IMR-90 (cell line): ENCODE results near the gene SURF6. TPM values are rescaled to one million over a fixed set of nuclear protein-coding genes. Genes with fewer than 3 reads are reported as not detected.

Experiments used
- ATAC-seq: fragments of 200-7000 bp; cut with Tn5 transposase; 2 replicates; pipeline ENCODE4 v1.9.1; 2020; ENCODE audit warnings: low read depth, mild to moderate bottlenecking, moderate library complexity
- BruUV-seq: library from RNA; stranded (reverse); fragments of 400-500 nt; replicated peaks from 2 replicates; lab custom pipeline; 2021; lab: Mats Ljungman, UMichigan
- CTCF ChIA-PET: fragments of 300-600 bp; formaldehyde crosslinking; extraction: SDS; loops from one replicate; lab custom pipeline; 2021; ENCODE audit warnings: antibody characterized with exemption; lab: Yijun Ruan, JAX
- POLR2A ChIA-PET: fragments of 300-600 bp; sonication (Branson Sonifier 250); formaldehyde crosslinking; loops from one replicate; lab custom pipeline; 2022; ENCODE audit warnings: antibody characterized with exemption; ENCODE audit not compliant: unreplicated experiment; lab: Charles Lee
- DNase-seq: peaks from one replicate; pipeline ENCODE4 v3.0.0; 2013
- H2AFZ ChIP-seq: replicated peaks from 2 replicates; pipeline ENCODE3; 2013; ENCODE audit warnings: low read length, mild to moderate bottlenecking; ENCODE audit not compliant: poor library complexity
- H2AK5ac ChIP-seq: 2 replicates; pipeline ENCODE4 v1.6.1; 2013; ENCODE audit warnings: low read depth, low read length, inconsistent platforms
- H2AK9ac ChIP-seq: replicated peaks from 2 replicates; pipeline ENCODE3; 2013; ENCODE audit warnings: mild to moderate bottlenecking, low read depth, low read length, moderate library complexity; ENCODE audit not compliant: poor library complexity
- H2BK120ac ChIP-seq: 2 replicates; pipeline ENCODE4 v1.6.1; 2013; ENCODE audit warnings: low read depth, low read length, inconsistent platforms
- H2BK15ac ChIP-seq: 3 replicates; pipeline ENCODE4 v1.6.1; 2013; ENCODE audit warnings: low read depth, low read length, inconsistent platforms
- H2BK20ac ChIP-seq: 2 replicates; pipeline ENCODE4 v1.6.1; 2013; ENCODE audit warnings: low read depth, mild to moderate bottlenecking, inconsistent platforms, low read length, moderate library complexity
- H2BK5ac ChIP-seq: 2 replicates; pipeline ENCODE4 v1.6.1; 2013; ENCODE audit warnings: mild to moderate bottlenecking, low read depth, low read length, inconsistent platforms; ENCODE audit not compliant: poor library complexity, severe bottlenecking
- H3K14ac ChIP-seq: replicated peaks from 2 replicates; pipeline ENCODE4 v1.6.1; 2013; ENCODE audit warnings: low read depth, low read length, inconsistent platforms
- H3K18ac ChIP-seq: 2 replicates; pipeline ENCODE4 v1.6.1; 2013; ENCODE audit warnings: low read depth, low read length, control low read depth
- H3K23ac ChIP-seq: 2 replicates; pipeline ENCODE4 v1.6.1; 2013; ENCODE audit warnings: low read depth, low read length, inconsistent platforms
- H3K27ac ChIP-seq: 2 replicates; pipeline ENCODE4 v1.5.1; 2013; ENCODE audit warnings: mild to moderate bottlenecking, control low read depth, low read length; ENCODE audit not compliant: insufficient read depth
- H3K27me3 ChIP-seq: 2 replicates; pipeline ENCODE4 v1.6.1; 2013; ENCODE audit warnings: low read length; ENCODE audit not compliant: control insufficient read depth, insufficient read depth
- H3K36me3 ChIP-seq: 2 replicates; pipeline ENCODE4 v1.6.1; 2013; ENCODE audit warnings: low read length, mixed read lengths; ENCODE audit not compliant: control insufficient read depth, insufficient read depth
- H3K4ac ChIP-seq: 2 replicates; pipeline ENCODE4 v1.6.1; 2013; ENCODE audit warnings: low read depth, low read length, inconsistent platforms
- H3K4me1 ChIP-seq: 2 replicates; pipeline ENCODE4 v1.6.1; 2013; ENCODE audit warnings: low read length, mixed read lengths; ENCODE audit not compliant: control insufficient read depth, insufficient read depth
- H3K4me2 ChIP-seq: 2 replicates; pipeline ENCODE4 v1.6.1; 2013; ENCODE audit warnings: low read depth, mild to moderate bottlenecking, control low read depth, low read length, moderate library complexity
- H3K4me3 ChIP-seq: 2 replicates; pipeline ENCODE4 v1.5.1; 2013; ENCODE audit warnings: low read depth, mild to moderate bottlenecking, control low read depth, low read length, moderate library complexity; ENCODE audit not compliant: insufficient read depth
- H3K56ac ChIP-seq: 2 replicates; pipeline ENCODE4 v1.6.1; 2013; ENCODE audit warnings: low read length, inconsistent platforms; ENCODE audit not compliant: insufficient read depth; ENCODE audit errors: extremely low read depth
- H3K79me1 ChIP-seq, 2 experiments: 2 replicates each; pipeline ENCODE4 v1.6.1; 2013; ENCODE audit warnings: low read length in 2 of 2, inconsistent platforms in 1 of 2, low read depth in 1 of 2
- H3K9ac ChIP-seq: 2 replicates; pipeline ENCODE4 v1.6.1; 2013; ENCODE audit warnings: low read depth, low read length, control low read depth
- H3K9me1 ChIP-seq: 2 replicates; pipeline ENCODE4 v1.6.1; 2013; ENCODE audit warnings: low read length, inconsistent platforms; ENCODE audit not compliant: insufficient read depth
- H3K9me3 ChIP-seq: 2 replicates; pipeline ENCODE4 v1.6.1; 2013; ENCODE audit warnings: low read length; ENCODE audit not compliant: control insufficient read depth, insufficient read depth
- H4K20me1 ChIP-seq: 2 replicates; pipeline ENCODE4 v1.6.1; 2013; ENCODE audit warnings: low read length, inconsistent platforms; ENCODE audit not compliant: insufficient read depth
- H4K5ac ChIP-seq: 2 replicates; pipeline ENCODE4 v1.6.1; 2013; ENCODE audit warnings: mild to moderate bottlenecking, low read depth, low read length, control low read depth
- H4K8ac ChIP-seq, 2 experiments: 2 replicates each; pipeline ENCODE4 v1.6.1; 2013; ENCODE audit warnings: low read depth in 2 of 2, low read length in 2 of 2, control low read depth in 1 of 2, inconsistent platforms in 1 of 2
- H4K91ac ChIP-seq: 2 replicates; pipeline ENCODE4 v1.6.1; 2013; ENCODE audit warnings: low read depth, low read length, inconsistent platforms; ENCODE audit not compliant: insufficient read depth
- BHLHE40 ChIP-seq: fragments of 150-350 bp; IDR thresholded peaks from 2 replicates; pipeline ENCODE4 v1.6.1; 2016; ENCODE audit warnings: mild to moderate bottlenecking, low read depth, low read length
- CTCF ChIP-seq: conservative IDR thresholded peaks from 2 replicates; pipeline ENCODE4 v1.5.1; 2012; ENCODE audit warnings: mild to moderate bottlenecking, low read depth, low read length, improper control_type of control experiment
- FOS ChIP-seq: fragments of 150-350 bp; IDR thresholded peaks from 2 replicates; pipeline ENCODE4 v1.6.1; 2016; ENCODE audit warnings: low read depth, low read length
- MAFK ChIP-seq: IDR thresholded peaks from 2 replicates; pipeline ENCODE4 v1.6.1; 2012; ENCODE audit warnings: low read depth, low read length, improper control_type of control experiment
- MAZ ChIP-seq: IDR thresholded peaks from 2 replicates; pipeline ENCODE4 v1.6.1; 2012; ENCODE audit warnings: low read depth, mild to moderate bottlenecking, low read length, improper control_type of control experiment, moderate library complexity, borderline replicate concordance
- NFE2L2 ChIP-seq: fragments of 150-350 bp; IDR thresholded peaks from 2 replicates; pipeline ENCODE4 v1.6.1; 2016; ENCODE audit warnings: low read depth, mild to moderate bottlenecking, low read length
- POLR2A ChIP-seq: IDR thresholded peaks from 2 replicates; pipeline ENCODE4 v1.6.1; 2012; ENCODE audit warnings: mild to moderate bottlenecking, low read depth, low read length
- RAD21 ChIP-seq: IDR thresholded peaks from 2 replicates; pipeline ENCODE4 v1.6.1; 2012; ENCODE audit warnings: low read length, improper control_type of control experiment
- SMC3 ChIP-seq: fragments of 150-350 bp; IDR thresholded peaks from 2 replicates; pipeline ENCODE4 v1.6.1; 2016; ENCODE audit warnings: low read depth, mild to moderate bottlenecking, antibody characterized with exemption, low read length, moderate library complexity
- WGBS, 2 experiments: methylation state at CpG; one replicate each; pipeline versions ENCODE4 v1.1.5 to v1.1.7; 2013; ENCODE audit warnings: missing lambda C conversion rate in 2 of 2; ENCODE audit not compliant: insufficient read length in 1 of 2; ENCODE audit errors: extremely low coverage in 2 of 2; 5-methylcytosine and 5-hydroxymethylcytosine counted together
- dilution Hi-C: fragments of 300-500 bp; cut with HindIII; formaldehyde crosslinking; loops from one replicate; pipeline ENCODE4 v1.14.3; 2018; ENCODE audit warnings: low sequenced_read_pairs; ENCODE audit not compliant: unreplicated experiment
- in situ Hi-C: fragments of 300-500 bp; cut with MboI; formaldehyde crosslinking; loops from 3 replicates; pipeline ENCODE4 v1.14.3; 2019; ENCODE audit warnings: low sequenced_read_pairs, inconsistent platforms, mixed read lengths
- intact Hi-C: fragments of 100-400 bp; cut with micrococcal nuclease; formaldehyde crosslinking; loops from 2 replicates; pipeline ENCODE4 v1.10.0; 2022
- polyA plus RNA-seq, 3 experiments: library from polyadenylated mRNA; depleted of rRNA; stranded (reverse); fragments of >200 nt; gene quantifications; 2 replicates each; pipeline ENCODE4 v1.2.3, GENCODE V29; 2012; ENCODE audit warnings: low replicate concordance in 1 of 3
- total RNA-seq: library from RNA; depleted of rRNA; stranded (reverse); fragments of >200 nt; gene quantifications from 2 replicates; pipeline ENCODE4 v1.2.3, GENCODE V29; 2012
- TF ChIP-seq, protein P1 (sequence below): fragments of 150-350 bp; IDR thresholded peaks from 2 replicates; pipeline ENCODE4 v1.6.1; 2017; ENCODE audit warnings: mild to moderate bottlenecking, antibody characterized with exemption, low read length, low read depth
- TF ChIP-seq, protein P2 (sequence below): fragments of 150-350 bp; IDR thresholded peaks from 2 replicates; pipeline ENCODE4 v1.6.1; 2016; ENCODE audit warnings: low read depth, mild to moderate bottlenecking, low read length, moderate library complexity, borderline replicate concordance

Gene SURF6
- total and polyA plus RNA-seq, 2 of the 4 experiments (the other 2 are of a cell fraction) = 6.1 to 12.8 TPM

GRCh38 chr9:133290751-133291302 is 45.2 kb downstream of the SURF6 start:
- H4K5ac ChIP-seq = no peak overlapping the region
- ChIA-PET POLR2A (no interaction called here), CTCF (no interaction called here)
- H3K14ac ChIP-seq = no peak overlapping the region
- H4K8ac ChIP-seq = no peak overlapping the region
- H3K56ac ChIP-seq = no peak overlapping the region
- no peak overlapping the region for H4K91ac ChIP-seq
- H3K27ac ChIP-seq = no peak overlapping the region
- H2BK5ac ChIP-seq = no peak overlapping the region
- dilution Hi-C loops (no loop called here), intact Hi-C loops (no loop called here), in situ Hi-C loops (no loop called here)
- H3K36me3 ChIP-seq = no peaks in the 10 kb centered on the region
- H2BK120ac ChIP-seq = no peak overlapping the region
- TF ChIP-seq MAFK = no peak
- TF ChIP-seq POLR2A = no peak
- TF ChIP-seq BHLHE40 = no peak
- no peak for TF ChIP-seq MAZ
- no peak for TF ChIP-seq NFE2L2
- no peak for TF ChIP-seq FOS
- TF ChIP-seq, protein P1, sequence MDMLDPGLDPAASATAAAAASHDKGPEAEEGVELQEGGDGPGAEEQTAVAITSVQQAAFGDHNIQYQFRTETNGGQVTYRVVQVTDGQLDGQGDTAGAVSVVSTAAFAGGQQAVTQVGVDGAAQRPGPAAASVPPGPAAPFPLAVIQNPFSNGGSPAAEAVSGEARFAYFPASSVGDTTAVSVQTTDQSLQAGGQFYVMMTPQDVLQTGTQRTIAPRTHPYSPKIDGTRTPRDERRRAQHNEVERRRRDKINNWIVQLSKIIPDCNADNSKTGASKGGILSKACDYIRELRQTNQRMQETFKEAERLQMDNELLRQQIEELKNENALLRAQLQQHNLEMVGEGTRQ = no peak
- TF ChIP-seq, protein P2, sequence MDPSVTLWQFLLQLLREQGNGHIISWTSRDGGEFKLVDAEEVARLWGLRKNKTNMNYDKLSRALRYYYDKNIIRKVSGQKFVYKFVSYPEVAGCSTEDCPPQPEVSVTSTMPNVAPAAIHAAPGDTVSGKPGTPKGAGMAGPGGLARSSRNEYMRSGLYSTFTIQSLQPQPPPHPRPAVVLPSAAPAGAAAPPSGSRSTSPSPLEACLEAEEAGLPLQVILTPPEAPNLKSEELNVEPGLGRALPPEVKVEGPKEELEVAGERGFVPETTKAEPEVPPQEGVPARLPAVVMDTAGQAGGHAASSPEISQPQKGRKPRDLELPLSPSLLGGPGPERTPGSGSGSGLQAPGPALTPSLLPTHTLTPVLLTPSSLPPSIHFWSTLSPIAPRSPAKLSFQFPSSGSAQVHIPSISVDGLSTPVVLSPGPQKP = no peak
- TF ChIP-seq SMC3 = no peak
- TF ChIP-seq CTCF = no peak
- TF ChIP-seq RAD21 = no peak
- no CpG with 5 or more reads among the region's 2 CpGs for WGBS, 2 experiments
- H2BK20ac ChIP-seq = no peak overlapping the region
- H3K9me3 ChIP-seq = peaks cover 5% of the 10 kb centered on the region
- H2AFZ ChIP-seq = no peak overlapping the region
- H3K79me1 ChIP-seq = no peaks in the 10 kb centered on the region
- no peak overlapping the region for H2AK9ac ChIP-seq
- no peak overlapping the region for H3K9ac ChIP-seq
- DNase-seq (no peak), ATAC-seq (no peak)
- H3K4ac ChIP-seq = no peak overlapping the region
- H3K23ac ChIP-seq = no peak overlapping the region
- no peak overlapping the region for H2AK5ac ChIP-seq
- H3K18ac ChIP-seq = no peak overlapping the region
- H3K9me1 ChIP-seq = no peaks in the 10 kb centered on the region
- no peaks in the 10 kb centered on the region for H4K20me1 ChIP-seq
- H3K4me2 ChIP-seq = no peak overlapping the region
- peaks cover 2% of the 10 kb centered on the region for H3K27me3 ChIP-seq
- no TSS peak for BruUV-seq
- no peaks in the 10 kb centered on the region for H3K4me1 ChIP-seq
- no peak overlapping the region for H3K4me3 ChIP-seq
- H2BK15ac ChIP-seq = no peak overlapping the region
